OCI-LY7 (cell line): ENCODE data around the gene SELENOW.

ENCODE experiments used
- CTCF ChIP-seq: fragments of 200-600 bp; sonication (generic); conservative IDR thresholded peaks from 2 replicates; pipeline ENCODE4 v1.5.1; 2014; ENCODE audit warnings: mild to moderate bottlenecking, antibody characterized with exemption, low read length, moderate library complexity, mixed read lengths
- EZH2phosphoT487 ChIP-seq: fragments of 200-600 bp; sonication (generic); IDR thresholded peaks from 2 replicates; pipeline ENCODE4 v1.6.1; 2018; ENCODE audit warnings: low read depth, borderline replicate concordance, mild to moderate bottlenecking, mixed run types, antibody characterized with exemption, low read length, moderate library complexity, mixed read lengths

GRCh38 chr19:47813304-47813994 is 34.9 kb downstream of the SELENOW start:
- peak; percentile 73 for TF ChIP-seq CTCF
- TF ChIP-seq EZH2phosphoT487 = no peak
